Activated B cell treated with CpG ODN at 0.5 μM for 24 hours (primary cell): ENCODE data around the gene LTA. TPM values are rescaled to one million over a fixed set of nuclear protein-coding genes. Genes with fewer than 3 reads are reported as not detected.
A peak's percentile ranks its signal among the peaks of the same experiment; 100 is the strongest.

Source experiments
- ATAC-seq: fragments of 200-7000 bp; cut with Tn5 transposase; one replicate; pipeline ENCODE4 v1.10.0; 2021; ENCODE audit warnings: low read depth, mild to moderate bottlenecking, moderate library complexity
- CTCF ChIA-PET: fragments of 350-600 bp; sonication (Branson Sonifier 250); formaldehyde crosslinking; loops from one replicate; lab custom pipeline; 2021; ENCODE audit warnings: antibody characterized with exemption; lab: Charles Lee
- POLR2A ChIA-PET: fragments of 350-600 bp; sonication (Branson Sonifier 250); formaldehyde crosslinking; loops from one replicate; lab custom pipeline; 2021; ENCODE audit warnings: antibody characterized with exemption; lab: Charles Lee
- DNase-seq: peaks from one replicate; pipeline ENCODE4 v3.0.0; 2022
- H3K27ac Mint-ChIP-seq: one replicate; pipeline ENCODE4 v1.8.0; 2020; ENCODE audit warnings: mixed read lengths
- H3K27me3 Mint-ChIP-seq: one replicate; pipeline ENCODE4 v1.8.0; 2021; ENCODE audit warnings: mixed read lengths
- H3K36me3 Mint-ChIP-seq: one replicate; pipeline ENCODE4 v1.8.0; 2021; ENCODE audit warnings: low read depth, mixed read lengths
- H3K4me1 Mint-ChIP-seq: one replicate; pipeline ENCODE4 v1.8.0; 2021; ENCODE audit warnings: mixed read lengths
- H3K4me3 Mint-ChIP-seq: one replicate; pipeline ENCODE4 v1.8.0; 2020; ENCODE audit warnings: mild to moderate bottlenecking, mixed read lengths
- H3K9me3 Mint-ChIP-seq: one replicate; pipeline ENCODE4 v1.8.0; 2020; ENCODE audit warnings: mixed read lengths
- CTCF ChIP-seq: fragments of 200-600 bp; IDR thresholded peaks from one replicate; pipeline ENCODE4 v1.8.0; 2022; ENCODE audit warnings: antibody characterized with exemption, mild to moderate bottlenecking
- intact Hi-C: fragments of 100-400 bp; cut with micrococcal nuclease; formaldehyde crosslinking; loops from one replicate; pipeline ENCODE4 v1.15.1; 2024
- total RNA-seq: library from RNA; stranded (reverse); gene quantifications from 2 replicates; pipeline ENCODE4 v1.2.3, GENCODE V29; 2022

The LTA gene
- total RNA-seq, 1 donor from 2014 or later, result 66.0 TPM

DNA sequence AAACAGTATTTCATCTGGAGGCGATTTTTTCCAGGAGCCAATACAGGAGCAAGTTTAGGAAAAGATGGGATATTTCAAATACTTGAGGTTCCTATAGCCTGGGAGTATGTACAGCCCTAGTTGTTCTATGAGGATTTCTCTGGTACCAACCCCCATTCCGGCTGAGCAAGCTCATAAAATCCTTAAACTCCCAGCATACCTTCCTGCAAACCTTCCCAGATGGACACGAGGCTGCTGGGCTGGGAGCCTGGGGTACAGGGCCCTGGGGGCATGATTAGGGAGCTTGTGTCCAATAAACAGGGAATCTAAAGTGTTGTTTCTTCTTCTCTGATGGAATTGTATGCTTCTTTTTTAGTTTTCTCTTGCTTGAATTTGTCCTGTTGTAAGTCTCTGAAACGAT lies 49.9 kb downstream of the LTA start:
- DNase-seq (no peak), ATAC-seq (no peak)
- peak overlapping the region; percentile 95 for H3K27ac Mint-ChIP-seq
- peaks cover 27% of the 10 kb centered on the region for H3K4me1 Mint-ChIP-seq
- ChIA-PET POLR2A (interaction anchor here (0.5 to 2.9 kb wide), 16 partner anchors 9 to 1007 kb away, joined by 3 to 21 read pairs (median 6); partner anchors contain the start of genes BAG6, DDAH2, DDX39B and GPANK1), CTCF (interaction anchor here (1.1 to 1.3 kb wide), 2 partner anchors 24 to 71 kb away, joined by 4 to 5 read pairs; no protein-coding TSS in a partner anchor)
- intact Hi-C loops, result loop anchor here (2.0 to 5.0 kb wide), 5 partner anchors 41 to 1065 kb away; partner anchors contain the start of genes CLIC1, GNL1, NELFE and PRR3
- H3K4me3 Mint-ChIP-seq, result peak overlapping the region; percentile 86
- no peak for TF ChIP-seq CTCF
- no peaks in the 10 kb centered on the region for H3K27me3 Mint-ChIP-seq
- H3K9me3 Mint-ChIP-seq, result peaks cover 1% of the 10 kb centered on the region
- H3K36me3 Mint-ChIP-seq, result peaks cover 60% of the 10 kb centered on the region

GRCh38 chr6:31622684-31623091 lies 50.6 kb downstream of the LTA start:
- CTCF ChIA-PET, result interaction anchor here (1.3 kb wide), 1 partner anchor 24 kb away, joined by 5 read pairs; no protein-coding TSS in a partner anchor
- Mint-ChIP-seq H3K4me1 (peaks cover 27% of the 10 kb centered on the region), H3K9me3 (peaks cover 1% of the 10 kb centered on the region), H3K4me3 (peak overlapping the region; percentile 86), H3K27me3 (no peaks in the 10 kb centered on the region), H3K27ac (peak overlapping the region; percentile 95), H3K36me3 (peaks cover 66% of the 10 kb centered on the region)
- POLR2A ChIA-PET, result interaction anchor here (0.6 to 1.9 kb wide), 9 partner anchors 9 to 160 kb away, joined by 3 to 21 read pairs (median 3); partner anchors contain the start of genes BAG6 and NCR3
- intact Hi-C loops, result loop anchor here (5.0 kb wide), 1 partner anchor 115 kb away; the partner anchor contains the start of gene CLIC1
- no peak for DNase-seq
- no peak for TF ChIP-seq CTCF
- no peak for ATAC-seq

Other genes starting within 250 kb of the LTA start
- 3,667 and 3,668 TPM in 2 replicates for gene HLA-B, start 215.1 kb upstream of the LTA start, total RNA-seq
- 8.9 and 9.0 TPM in 2 replicates for gene MICA, start 168.7 kb upstream of the LTA start, total RNA-seq
- 17.2 and 17.6 TPM in 2 replicates for gene MICB, start 74.1 kb upstream of the LTA start, total RNA-seq
- not detected in 2 replicates for gene MCCD1, start 43.3 kb upstream of the LTA start, total RNA-seq
- 431 and 484 TPM in 2 replicates for gene DDX39B, start 30.3 kb upstream of the LTA start, total RNA-seq
- gene ATP6V1G2, start 25.7 kb upstream of the LTA start, total RNA-seq, result 1.9 and 3.2 TPM in 2 replicates
- gene NFKBIL1, start 24.7 kb upstream of the LTA start, total RNA-seq, result 11.7 and 16.7 TPM in 2 replicates
- 135 and 139 TPM in 2 replicates for gene TNF, start 3.3 kb downstream of the LTA start, total RNA-seq
- gene LTB, start 10.1 kb downstream of the LTA start, total RNA-seq, result 155 and 177 TPM in 2 replicates
- 7.8 and 8.4 TPM in 2 replicates for gene LST1, start 14.0 kb downstream of the LTA start, total RNA-seq
- gene NCR3, start 20.7 kb downstream of the LTA start, total RNA-seq, result 10.0 and 11.2 TPM in 2 replicates
- 1.4 and 2.0 TPM in 2 replicates for gene AIF1, start 42.9 kb downstream of the LTA start, total RNA-seq
- gene PRRC2A, start 48.4 kb downstream of the LTA start, total RNA-seq, result 246 and 283 TPM in 2 replicates
- gene BAG6, start 80.4 kb downstream of the LTA start, total RNA-seq, result 309 and 327 TPM in 2 replicates
- 2.2 and 2.4 TPM in 2 replicates for gene APOM, start 83.6 kb downstream of the LTA start, total RNA-seq
- gene C6orf47, start 88.5 kb downstream of the LTA start, total RNA-seq, result 29.0 and 29.3 TPM in 2 replicates
- gene GPANK1, start 92.7 kb downstream of the LTA start, total RNA-seq, result 23.0 and 24.2 TPM in 2 replicates
- 190 and 191 TPM in 2 replicates for gene CSNK2B, start 93.8 kb downstream of the LTA start, total RNA-seq
- gene LY6G5B, start 97.7 kb downstream of the LTA start, total RNA-seq, result 23.2 and 33.1 TPM in 2 replicates
- gene LY6G5C, start 108.8 kb downstream of the LTA start, total RNA-seq, result 0.29 and 0.73 TPM in 2 replicates
- gene ABHD16A, start 131.0 kb downstream of the LTA start, total RNA-seq, result 49.3 and 59.1 TPM in 2 replicates
- not detected in 2 replicates for gene LY6G6F, start 134.6 kb downstream of the LTA start, total RNA-seq
- gene LY6G6D, start 143.1 kb downstream of the LTA start, total RNA-seq, result not detected in 2 replicates
- not detected in 2 replicates for gene LY6G6C, start 149.5 kb downstream of the LTA start, total RNA-seq
- gene MPIG6B, start 151.1 kb downstream of the LTA start, total RNA-seq, result 0.12 TPM in 1 of 2 replicates, not detected in the other
- gene DDAH2, start 157.0 kb downstream of the LTA start, total RNA-seq, result 30.7 and 32.5 TPM in 2 replicates
- 374 and 397 TPM in 2 replicates for gene CLIC1, start 164.2 kb downstream of the LTA start, total RNA-seq
- 35.4 and 47.3 TPM in 2 replicates for gene MSH5, start 167.7 kb downstream of the LTA start, total RNA-seq
- gene SAPCD1, start 190.4 kb downstream of the LTA start, total RNA-seq, result 7.7 and 9.0 TPM in 2 replicates
- gene VWA7, start 205.0 kb downstream of the LTA start, total RNA-seq, result 1.6 and 2.9 TPM in 2 replicates
- 136 and 140 TPM in 2 replicates for gene VARS1, start 223.5 kb downstream of the LTA start, total RNA-seq
- 61.8 and 68.6 TPM in 2 replicates for gene LSM2, start 234.7 kb downstream of the LTA start, total RNA-seq
- 1.2 and 2.1 TPM in 2 replicates for gene HSPA1L, start 243.0 kb downstream of the LTA start, total RNA-seq
- 27.1 and 28.1 TPM in 2 replicates for gene HSPA1A, start 243.3 kb downstream of the LTA start, total RNA-seq